H1 (cell line): ENCODE results near the gene CAB39L. TPM values are rescaled to one million over a fixed set of nuclear protein-coding genes. Genes with fewer than 3 reads are reported as not detected.

Experiments
- CTCF ChIA-PET: fragments of 300-600 bp; sonication (Branson Sonifier 250); formaldehyde crosslinking; loops from one replicate; lab custom pipeline; 2021; ENCODE audit not compliant: partially characterized antibody; lab: Charles Lee
- POLR2A ChIA-PET: fragments of 300-600 bp; sonication (Branson Sonifier 250); formaldehyde crosslinking; loops from one replicate; lab custom pipeline; 2021; ENCODE audit warnings: inconsistent platforms; ENCODE audit not compliant: partially characterized antibody; lab: Charles Lee
- DNase-seq, 2 experiments: peaks; one replicate each; pipeline versions ENCODE4 v3.0.0 to v3.0.0-alpha.2; 2010 to 2022; ENCODE audit warnings: low spot score in 2 of 2, low read depth in 1 of 2, mixed read lengths in 1 of 2
- FAIRE-seq: peaks from 2 replicates; lab custom pipeline; 2011; peaks lifted over from hg19 to GRCh38; lab: Jason Lieb, UNC
- H2AFZ ChIP-seq: 2 replicates; pipeline ENCODE4 v1.8.1; 2012; ENCODE audit warnings: low read length, inconsistent platforms
- H2AK5ac ChIP-seq: 2 replicates; pipeline ENCODE4 v1.6.1; 2013; ENCODE audit warnings: low read depth, low read length
- H2BK120ac ChIP-seq: replicated peaks from 2 replicates; pipeline ENCODE3; 2013; ENCODE audit warnings: low read depth, low read length, inconsistent platforms
- H2BK12ac ChIP-seq: 2 replicates; pipeline ENCODE4 v1.6.1; 2013; ENCODE audit warnings: low read depth, low read length
- H2BK15ac ChIP-seq: 2 replicates; pipeline ENCODE4 v1.6.1; 2013; ENCODE audit warnings: low read length
- H2BK20ac ChIP-seq: 2 replicates; pipeline ENCODE4 v1.6.1; 2013; ENCODE audit warnings: low read length
- H2BK5ac ChIP-seq: 2 replicates; pipeline ENCODE4 v1.6.1; 2013; ENCODE audit warnings: low read depth, low read length
- H3K14ac ChIP-seq: 2 replicates; pipeline ENCODE4 v1.6.1; 2013; ENCODE audit warnings: inconsistent platforms; ENCODE audit not compliant: insufficient read length
- H3K18ac ChIP-seq: 2 replicates; pipeline ENCODE4 v1.6.1; 2013; ENCODE audit warnings: low read length; ENCODE audit errors: extremely low read depth
- H3K23ac ChIP-seq: 2 replicates; pipeline ENCODE4 v1.6.1; 2013; ENCODE audit warnings: inconsistent platforms; ENCODE audit not compliant: insufficient read length
- H3K23me2 ChIP-seq: 2 replicates; pipeline ENCODE4 v1.6.1; 2013; ENCODE audit warnings: low read depth, low read length
- H3K27ac ChIP-seq: 2 replicates; pipeline ENCODE4 v1.6.1; 2011; ENCODE audit warnings: low read depth, low read length, inconsistent platforms
- H3K27me3 ChIP-seq, 4 experiments: replicated peaks in 1 of 4; 1 replicate in 1 of 4; 2 replicates in 3 of 4; pipeline versions ENCODE4 v1.6.1 to v1.8.1; 2011 to 2013; ENCODE audit warnings: low read length in 3 of 4, mild to moderate bottlenecking in 3 of 4, inconsistent platforms in 2 of 4, mixed read lengths in 2 of 4, moderate library complexity in 1 of 4; ENCODE audit not compliant: control insufficient read depth in 3 of 4, insufficient read depth in 3 of 4; ENCODE audit errors: extremely low read depth in 1 of 4
- H3K36me3 ChIP-seq, 4 experiments: 2 replicates each; pipeline versions ENCODE4 v1.6.1 to v1.8.1; 2011 to 2013; ENCODE audit warnings: mild to moderate bottlenecking in 4 of 4, low read length in 3 of 4, moderate library complexity in 2 of 4, control low read depth in 1 of 4, inconsistent platforms in 1 of 4; ENCODE audit not compliant: insufficient read depth in 4 of 4, control insufficient read depth in 2 of 4
- H3K4ac ChIP-seq: replicated peaks from 2 replicates; pipeline ENCODE3; 2013; ENCODE audit warnings: low read length, low read depth, mixed read lengths, inconsistent platforms; ENCODE audit not compliant: insufficient read length
- H3K4me1 ChIP-seq, 4 experiments: replicated peaks in 1 of 4; 1 replicate in 1 of 4; 2 replicates in 3 of 4; pipeline versions ENCODE4 v1.6.1 to v1.8.1; 2011 to 2013; ENCODE audit warnings: low read length in 3 of 4, inconsistent platforms in 2 of 4, mixed read lengths in 1 of 4; ENCODE audit not compliant: insufficient read depth in 4 of 4, control insufficient read depth in 3 of 4
- H3K4me2 ChIP-seq, 2 experiments: 2 replicates each; pipeline versions ENCODE4 v1.6.1 to v1.8.1; 2011 to 2013; ENCODE audit warnings: low read depth in 2 of 2, low read length in 2 of 2, control low read depth in 1 of 2, inconsistent platforms in 1 of 2, mild to moderate bottlenecking in 1 of 2; ENCODE audit not compliant: insufficient read depth in 1 of 2
- H3K4me3 ChIP-seq, 4 experiments: fragments of 200-600, 300-600 bp in 1 of 4; sonication (generic), shearing (Covaris generic), sonication (Bioruptor Twin) in 1 of 4; 2 replicates each; pipeline versions ENCODE4 v1.5.1 to v1.8.1; 2011 to 2016; ENCODE audit warnings: low read length in 4 of 4, low read depth in 3 of 4, control low read depth in 2 of 4, inconsistent platforms in 2 of 4, mild to moderate bottlenecking in 2 of 4, mixed read lengths in 1 of 4, moderate library complexity in 1 of 4; ENCODE audit not compliant: insufficient read depth in 2 of 4; ENCODE audit errors: extremely low read depth in 1 of 4
- H3K56ac ChIP-seq: replicated peaks from 2 replicates; pipeline ENCODE3; 2013; ENCODE audit warnings: low read depth, mild to moderate bottlenecking, mixed read lengths, low read length, inconsistent platforms; ENCODE audit not compliant: insufficient read length
- H3K79me1 ChIP-seq: 2 replicates; pipeline ENCODE4 v1.6.1; 2013; ENCODE audit warnings: low read depth, low read length, control low read depth
- H3K79me2 ChIP-seq, 2 experiments: 2 replicates each; pipeline versions ENCODE4 v1.6.1 to v1.8.1; 2012 to 2013; ENCODE audit warnings: low read length in 2 of 2, mild to moderate bottlenecking in 2 of 2, inconsistent platforms in 1 of 2; ENCODE audit not compliant: insufficient read depth in 2 of 2, control insufficient read depth in 1 of 2
- H3K9ac ChIP-seq, 4 experiments: replicated peaks in 1 of 4; 1 replicate in 1 of 4; 2 replicates in 3 of 4; pipeline versions ENCODE4 v1.6.1 to v1.8.1; 2011 to 2013; ENCODE audit warnings: low read depth in 3 of 4, low read length in 3 of 4, control low read depth in 2 of 4, mild to moderate bottlenecking in 2 of 4, moderate library complexity in 2 of 4, inconsistent platforms in 1 of 4; ENCODE audit errors: extremely low read depth in 1 of 4
- H3K9me3 ChIP-seq, 2 experiments: 2 replicates each; pipeline versions ENCODE4 v1.6.1 to v1.8.1; 2012 to 2013; ENCODE audit warnings: mild to moderate bottlenecking in 2 of 2, moderate library complexity in 2 of 2, control low read depth in 1 of 2, inconsistent platforms in 1 of 2, low read depth in 1 of 2, low read length in 1 of 2, mixed read lengths in 1 of 2; ENCODE audit not compliant: insufficient read depth in 2 of 2
- H4K20me1 ChIP-seq, 2 experiments: replicated peaks in 1 of 2; 2 replicates each; pipeline versions ENCODE3 to v1.8.1; 2011 to 2013; ENCODE audit warnings: inconsistent platforms in 2 of 2, low read length in 2 of 2, mild to moderate bottlenecking in 1 of 2; ENCODE audit not compliant: insufficient read depth in 2 of 2, control insufficient read depth in 1 of 2
- H4K5ac ChIP-seq: 2 replicates; pipeline ENCODE4 v1.6.1; 2013; ENCODE audit warnings: low read length, low read depth, mixed read lengths, inconsistent platforms; ENCODE audit not compliant: insufficient read length
- H4K8ac ChIP-seq: 2 replicates; pipeline ENCODE4 v1.8.0; 2013; ENCODE audit warnings: mild to moderate bottlenecking, moderate library complexity, low read length, inconsistent platforms; ENCODE audit not compliant: insufficient read depth; ENCODE audit errors: extremely low read depth
- H4K91ac ChIP-seq: replicated peaks from 2 replicates; pipeline ENCODE3; 2013; ENCODE audit warnings: low read length, mixed read lengths, inconsistent platforms; ENCODE audit not compliant: insufficient read length
- KDM1A ChIP-seq: fragments of 200-600, 300-600 bp; sonication (generic); IDR thresholded peaks from 2 replicates; pipeline ENCODE4 v1.7.1; 2016; ENCODE audit warnings: mild to moderate bottlenecking, low read length, borderline replicate concordance
- POLR2AphosphoS5 ChIP-seq: IDR thresholded peaks from 2 replicates; pipeline ENCODE4 v1.6.1; 2011; ENCODE audit warnings: low read depth, low read length
- POU5F1 ChIP-seq: IDR thresholded peaks from 2 replicates; pipeline ENCODE4 v1.6.1; 2011; ENCODE audit warnings: low read depth, mild to moderate bottlenecking, low read length, moderate library complexity
- SP4 ChIP-seq: IDR thresholded peaks from 2 replicates; pipeline ENCODE4 v1.6.1; 2012; ENCODE audit warnings: low read length, inconsistent platforms
- TEAD4 ChIP-seq: IDR thresholded peaks from 2 replicates; pipeline ENCODE4 v1.6.1; 2012; ENCODE audit warnings: low read depth, low read length, inconsistent platforms, mixed read lengths
- YY1 ChIP-seq: IDR thresholded peaks from 2 replicates; pipeline ENCODE4 v1.6.1; 2011; ENCODE audit warnings: low read depth, mild to moderate bottlenecking, low read length
- WGBS, 2 experiments: shearing (Covaris generic) in 1 of 2; methylation state at CpG; one replicate each; pipeline versions ENCODE4 v1.1.6 to v1.1.7; 2013 to 2015; ENCODE audit warnings: low lambda C conversion rate in 2 of 2, mixed read lengths in 2 of 2, inconsistent platforms in 1 of 2, low coverage in 1 of 2, missing lambda C conversion rate in 1 of 2; ENCODE audit not compliant: insufficient replicate concordance in 2 of 2, insufficient coverage in 1 of 2, insufficient read length in 1 of 2; ENCODE audit errors: extremely low coverage in 1 of 2, missing lambda C conversion rate in 1 of 2; 5-methylcytosine and 5-hydroxymethylcytosine counted together
- polyA plus RNA-seq, 7 experiments: library from polyadenylated mRNA; depleted of rRNA in 3 of 7; stranded (reverse) in 5 of 7; unstranded in 2 of 7; fragments of >200 nt in 5 of 7; fragments of 200-250 nt in 2 of 7; gene quantifications; 1 replicate in 5 of 7; 2 replicates in 1 of 7; 4 replicates in 1 of 7; pipeline versions ENCODE4 v1.2.1 to v1.2.3, GENCODE V29; 2011 to 2013; ENCODE audit warnings: missing spikeins in 2 of 7, mixed read lengths in 2 of 7
- total RNA-seq: library from RNA; stranded (reverse); fragmentation: NEBNext Ultra II Directional; extraction: Animal tissue kit (Norgen Biotek cat#: 25700); gene quantifications from 2 replicates; pipeline ENCODE4 v1.2.1, GENCODE V29; 2021

CAB39L gene
- total and polyA plus RNA-seq, 2 of the 8 experiments (the other 6 are each of a cell fraction or from before 2014, with no cell fraction given): 2.5 to 4.8 TPM

- FAIRE-seq (no peak), DNase-seq (no peak)
- no peak overlapping the region for H2BK12ac ChIP-seq
- no peaks in the 10 kb centered on the region for H4K20me1 ChIP-seq
- no peak overlapping the region for H3K27ac ChIP-seq
- no peak overlapping the region for H3K18ac ChIP-seq
- no peak overlapping the region for H3K23ac ChIP-seq
- CTCF ChIA-PET: interaction anchor here (1.2 kb wide), 1 partner anchor 49 kb away, joined by 3 read pairs; no protein-coding TSS in a partner anchor
- no peak overlapping the region for H3K4me3 ChIP-seq
- no peaks in the 10 kb centered on the region for H3K79me2 ChIP-seq
- POLR2A ChIA-PET: no interaction called here
- H2AFZ ChIP-seq: no peak overlapping the region
- WGBS, 2 experiments: 84% methylated on average over 7 of the region's 7 CpGs; no CpG with 5 or more reads in 1 of the 2 experiments
- H3K14ac ChIP-seq: no peak overlapping the region
- no peak overlapping the region for H3K4ac ChIP-seq
- no peak overlapping the region for H2BK20ac ChIP-seq
- H2AK5ac ChIP-seq: no peak overlapping the region
- H3K4me2 ChIP-seq: no peak overlapping the region
- no peak overlapping the region for H2BK15ac ChIP-seq
- H3K23me2 ChIP-seq: no peaks in the 10 kb centered on the region
- no peaks in the 10 kb centered on the region for H3K4me1 ChIP-seq
- no peak overlapping the region for H3K56ac ChIP-seq
- H3K79me1 ChIP-seq: no peaks in the 10 kb centered on the region
- H2BK5ac ChIP-seq: no peak overlapping the region
- H4K5ac ChIP-seq: no peak overlapping the region
- H4K91ac ChIP-seq: no peak overlapping the region
- no peaks in the 10 kb centered on the region for H3K9me3 ChIP-seq
- TF ChIP-seq TEAD4 (no peak), POU5F1 (no peak), POLR2AphosphoS5 (no peak), KDM1A (no peak), SP4 (no peak), YY1 (no peak)
- no peaks in the 10 kb centered on the region for H3K36me3 ChIP-seq
- no peak overlapping the region for H4K8ac ChIP-seq
- H2BK120ac ChIP-seq: no peak overlapping the region
- no peak overlapping the region for H3K9ac ChIP-seq
- H3K27me3 ChIP-seq: no peaks in the 10 kb centered on the region
Measured at GRCh38 chr13:49323344-49323743, 120.5 kb downstream of the CAB39L start.
